Measurements from ENCODE around the gene UGT1A7. TPM values are rescaled to one million over a fixed set of nuclear protein-coding genes. Genes with fewer than 3 reads are reported as not detected.

Gene UGT1A7
- total RNA-seq, 1 donor from 2014 or later = not detected

- TF ChIP-seq CTCF (conservative IDR thresholded peaks at IDR 0.05; ENCODE audit: low read depth, low read length) = no peak
- no peak for DNase-seq (ENCODE audit: low read depth)
Measured at GRCh38 chr2:233798335-233799086, 116.8 kb downstream of the UGT1A7 start.

GRCh38 chr2:233799087-233799665, 117.5 kb downstream of the UGT1A7 start:
- no peak for TF ChIP-seq CTCF (conservative IDR thresholded peaks at IDR 0.05; ENCODE audit: low read depth, low read length)
- H3K4me3 ChIP-seq (ENCODE audit: low read depth, low read length) = no peak overlapping the region
- no peak for DNase-seq (ENCODE audit: low read depth)

More at GRCh38 chr2:233798335-233799086, 116.8 kb downstream of the UGT1A7 start:
- no peak overlapping the region for H3K4me3 ChIP-seq (ENCODE audit: low read depth, low read length)

- no peak overlapping the region for H3K4me3 ChIP-seq (ENCODE audit: low read depth, low read length)
- no peak for DNase-seq (ENCODE audit: low read depth)
- no peak for TF ChIP-seq CTCF (conservative IDR thresholded peaks at IDR 0.05; ENCODE audit: low read depth, low read length)
Measured at GRCh38 chr2:233799716-233800115, 118.0 kb downstream of the UGT1A7 start.

- no peak for TF ChIP-seq CTCF (conservative IDR thresholded peaks at IDR 0.05; ENCODE audit: low read depth, low read length)
- H3K4me3 ChIP-seq (ENCODE audit: low read depth, low read length) = no peak overlapping the region
- no peak for DNase-seq (ENCODE audit: low read depth)
Measured at GRCh38 chr2:233800208-233800607, 118.5 kb downstream of the UGT1A7 start.

GRCh38 chr2:233801357-233802131, 119.8 kb downstream of the UGT1A7 start:
- no peak for DNase-seq (ENCODE audit: low read depth)
- TF ChIP-seq CTCF (conservative IDR thresholded peaks at IDR 0.05; ENCODE audit: low read depth, low read length) = no peak
- H3K4me3 ChIP-seq (ENCODE audit: low read depth, low read length) = no peak overlapping the region

GRCh38 chr2:233802132-233802815, 120.6 kb downstream of the UGT1A7 start:
- DNase-seq (ENCODE audit: low read depth) = no peak
- no peak overlapping the region for H3K4me3 ChIP-seq (ENCODE audit: low read depth, low read length)
- TF ChIP-seq CTCF (conservative IDR thresholded peaks at IDR 0.05; ENCODE audit: low read depth, low read length) = no peak
